ENCODE results near the gene SLC66A2.

Gene SLC66A2

DNA sequence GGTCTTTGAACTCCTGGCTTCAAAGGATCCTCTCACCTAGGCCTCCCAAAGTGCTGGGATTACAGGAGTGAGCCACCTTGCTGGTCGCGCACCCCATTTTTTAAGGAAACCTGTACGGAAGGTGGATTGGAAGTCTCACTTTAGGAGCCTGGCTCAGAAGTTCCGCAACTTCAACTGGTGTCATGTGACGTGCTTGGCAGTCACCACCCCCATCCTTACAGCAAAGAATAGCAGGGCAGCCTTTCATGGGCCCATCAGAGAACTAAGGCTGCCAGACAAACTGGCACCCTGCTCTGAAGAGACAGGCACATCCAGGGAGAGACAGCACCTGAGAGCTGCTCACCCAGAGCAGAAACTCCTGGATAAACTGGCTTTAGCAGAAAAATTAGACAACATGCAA is 3.3 kb upstream of the SLC66A2 start:
- H3K9me2 ChIP-seq (replicated peaks; ENCODE audit: insufficient read depth, low read length), result no peaks in the 10 kb centered on the region
- no peaks in the 10 kb centered on the region for H4K20me1 ChIP-seq (ENCODE audit: insufficient read depth, low read length)
- no peaks in the 10 kb centered on the region for H3K4me1 ChIP-seq (ENCODE audit: low read length)
- no peaks in the 10 kb centered on the region for H3F3A ChIP-seq (ENCODE audit: insufficient read depth, low read length)
- no peak overlapping the region for H3K27ac ChIP-seq (ENCODE audit: low read length)
- H3K27me3 ChIP-seq (replicated peaks; ENCODE audit: insufficient read depth, low read length), result peaks cover 5% of the 10 kb centered on the region; the same call in 1 of the 2 replicates
- DNase-seq, result no peak
- H3K79me2 ChIP-seq (ENCODE audit: low read length), result 0 out of 2 replicates have a peak, but pooled peaks cover 9% of the 10 kb centered on the region
- H2AFZ ChIP-seq (ENCODE audit: low read length), result no peak overlapping the region
- no peak overlapping the region for H3K4me2 ChIP-seq (ENCODE audit: low read depth, low read length)
- TF ChIP-seq, protein P1, sequence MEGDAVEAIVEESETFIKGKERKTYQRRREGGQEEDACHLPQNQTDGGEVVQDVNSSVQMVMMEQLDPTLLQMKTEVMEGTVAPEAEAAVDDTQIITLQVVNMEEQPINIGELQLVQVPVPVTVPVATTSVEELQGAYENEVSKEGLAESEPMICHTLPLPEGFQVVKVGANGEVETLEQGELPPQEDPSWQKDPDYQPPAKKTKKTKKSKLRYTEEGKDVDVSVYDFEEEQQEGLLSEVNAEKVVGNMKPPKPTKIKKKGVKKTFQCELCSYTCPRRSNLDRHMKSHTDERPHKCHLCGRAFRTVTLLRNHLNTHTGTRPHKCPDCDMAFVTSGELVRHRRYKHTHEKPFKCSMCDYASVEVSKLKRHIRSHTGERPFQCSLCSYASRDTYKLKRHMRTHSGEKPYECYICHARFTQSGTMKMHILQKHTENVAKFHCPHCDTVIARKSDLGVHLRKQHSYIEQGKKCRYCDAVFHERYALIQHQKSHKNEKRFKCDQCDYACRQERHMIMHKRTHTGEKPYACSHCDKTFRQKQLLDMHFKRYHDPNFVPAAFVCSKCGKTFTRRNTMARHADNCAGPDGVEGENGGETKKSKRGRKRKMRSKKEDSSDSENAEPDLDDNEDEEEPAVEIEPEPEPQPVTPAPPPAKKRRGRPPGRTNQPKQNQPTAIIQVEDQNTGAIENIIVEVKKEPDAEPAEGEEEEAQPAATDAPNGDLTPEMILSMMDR (IDR thresholded peaks at IDR 0.05; ENCODE audit: low read length), result no peak
- TF ChIP-seq EZH2phosphoT487 (IDR thresholded peaks at IDR 0.05; ENCODE audit: low read length) (no peak), EZH2 (optimal IDR thresholded peaks at IDR 0.05; ENCODE audit: low read depth, low read length) (no peak)
- H3K4me3 ChIP-seq (ENCODE audit: low read length), result no peak overlapping the region
- H3K9ac ChIP-seq (ENCODE audit: low read length), result no peak overlapping the region
- H3K36me3 ChIP-seq (replicated peaks; ENCODE audit: insufficient read depth, low read length), result no peaks in the 10 kb centered on the region
- H3K9me3 ChIP-seq (replicated peaks; ENCODE audit: insufficient read depth, low read length), result no peaks in the 10 kb centered on the region

DNA sequence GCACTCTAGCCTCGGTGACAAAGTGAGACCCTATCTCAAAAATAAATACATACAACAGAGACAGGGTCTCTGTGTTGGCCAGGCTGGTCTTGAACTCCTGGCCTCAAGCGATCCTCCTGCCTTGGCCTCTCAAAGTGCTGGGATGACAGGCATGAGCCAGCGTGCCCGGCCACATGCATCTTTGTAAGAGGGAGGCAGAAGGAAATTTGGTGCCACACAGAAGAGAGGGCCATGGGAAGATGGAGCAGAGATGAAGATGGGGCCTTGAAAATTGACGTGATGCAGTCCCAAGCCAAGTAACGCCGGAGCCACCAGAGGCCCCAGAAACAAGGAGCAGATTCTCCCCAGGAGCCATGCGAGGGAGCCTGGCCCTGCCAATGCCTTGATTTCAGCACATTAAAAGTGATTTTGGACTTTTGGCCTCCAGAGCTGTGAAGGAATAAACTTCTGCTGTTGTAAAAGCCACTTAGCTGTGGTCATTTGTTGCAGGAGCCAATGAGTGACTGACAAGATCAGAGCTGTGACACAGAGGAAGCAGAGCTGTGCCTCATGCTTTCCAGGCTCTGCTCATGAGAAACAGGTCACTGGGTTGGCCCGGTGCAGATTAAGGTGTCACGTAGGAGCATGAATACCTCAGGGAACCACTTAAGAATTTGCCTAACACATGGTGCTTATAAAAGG is 2.7 kb upstream of the SLC66A2 start:
- no peaks in the 10 kb centered on the region for H3K9me2 ChIP-seq (replicated peaks; ENCODE audit: insufficient read depth, low read length)
- H3K9ac ChIP-seq (ENCODE audit: low read length), result no peak overlapping the region
- H2AFZ ChIP-seq (ENCODE audit: low read length), result no peak overlapping the region
- H3K27ac ChIP-seq (ENCODE audit: low read length), result no peak overlapping the region
- H3K27me3 ChIP-seq (replicated peaks; ENCODE audit: insufficient read depth, low read length), result no peaks in the 10 kb centered on the region
- H3F3A ChIP-seq (ENCODE audit: insufficient read depth, low read length), result no peaks in the 10 kb centered on the region
- H4K20me1 ChIP-seq (ENCODE audit: insufficient read depth, low read length), result no peaks in the 10 kb centered on the region
- DNase-seq, result no peak
- TF ChIP-seq EZH2phosphoT487 (IDR thresholded peaks at IDR 0.05; ENCODE audit: low read length) (no peak), EZH2 (optimal IDR thresholded peaks at IDR 0.05; ENCODE audit: low read depth, low read length) (no peak)
- TF ChIP-seq, protein P1 (IDR thresholded peaks at IDR 0.05; ENCODE audit: low read length), result no peak
- H3K4me1 ChIP-seq (ENCODE audit: low read length), result no peaks in the 10 kb centered on the region
- H3K9me3 ChIP-seq (replicated peaks; ENCODE audit: insufficient read depth, low read length), result no peaks in the 10 kb centered on the region
- H3K36me3 ChIP-seq (replicated peaks; ENCODE audit: insufficient read depth, low read length), result no peaks in the 10 kb centered on the region
- no peak overlapping the region for H3K4me3 ChIP-seq (ENCODE audit: low read length)
- 0 out of 2 replicates have a peak, but pooled peaks cover 13% of the 10 kb centered on the region for H3K79me2 ChIP-seq (ENCODE audit: low read length)
- H3K4me2 ChIP-seq (ENCODE audit: low read depth, low read length), result no peak overlapping the region

- Histone ChIP-seq H3F3A (ENCODE audit: insufficient read depth, low read length) (no peaks in the 10 kb centered on the region), H4K20me1 (ENCODE audit: insufficient read depth, low read length) (no peaks in the 10 kb centered on the region), H3K36me3 (replicated peaks; ENCODE audit: insufficient read depth, low read length) (no peaks in the 10 kb centered on the region), H3K4me3 (ENCODE audit: low read length) (no peak overlapping the region), H3K4me2 (ENCODE audit: low read depth, low read length) (no peak overlapping the region), H3K9ac (ENCODE audit: low read length) (no peak overlapping the region), H3K79me2 (ENCODE audit: low read length) (peaks cover 17% of the 10 kb centered on the region; the same call in 1 of the 2 replicates), H2AFZ (ENCODE audit: low read length) (no peak overlapping the region), H3K27ac (ENCODE audit: low read length) (no peak overlapping the region), H3K4me1 (ENCODE audit: low read length) (no peaks in the 10 kb centered on the region), H3K27me3 (replicated peaks; ENCODE audit: insufficient read depth, low read length) (no peaks in the 10 kb centered on the region), H3K9me3 (replicated peaks; ENCODE audit: insufficient read depth, low read length) (no peaks in the 10 kb centered on the region), H3K9me2 (replicated peaks; ENCODE audit: insufficient read depth, low read length) (no peaks in the 10 kb centered on the region)
- no peak for DNase-seq
- TF ChIP-seq, protein P1 (IDR thresholded peaks at IDR 0.05; ENCODE audit: low read length), result no peak
- no peak for TF ChIP-seq EZH2phosphoT487 (IDR thresholded peaks at IDR 0.05; ENCODE audit: low read length)
- TF ChIP-seq EZH2 (optimal IDR thresholded peaks at IDR 0.05; ENCODE audit: low read depth, low read length), result no peak
Observed at GRCh38 chr18:79952996-79953559, 1.6 kb upstream of the SLC66A2 start.

Data from MM.1S (cell line).